HG03097 (cell line): ENCODE measurements around the gene RPL26.
"Not testable (repeated sequence)": the region's sequence is repeated elsewhere in the genome, so short reads cannot be mapped to it uniquely, and the experiment has no call there.

Experiments used
- ATAC-seq: cut with Tn5 transposase; IDR thresholded peaks from one replicate; pipeline ENCODE4 v1.9.1; 2021; ENCODE audit not compliant: unreplicated experiment, low FRiP score

RPL26 gene

GRCh38 chr17:8397636-8398035 is 14.6 kb upstream of the RPL26 start, which contains the start of gene RNF222:
Gene RNF222, minus strand, starts transcription at chr17:8397827. Its CDS starts 4,366 bp downstream, at chr17:8393461.
- ATAC-seq: no peak

GRCh38 chr17:8394497-8394896 is 11.5 kb upstream of the RPL26 start:
- not testable (repeated sequence) for ATAC-seq

GRCh38 chr17:8393470-8394231 is 10.7 kb upstream of the RPL26 start:
- no peak for ATAC-seq

- no peak for ATAC-seq
Measured at GRCh38 chr17:8392674-8393469, 9.9 kb upstream of the RPL26 start.

GRCh38 chr17:8392274-8392673 is 9.3 kb upstream of the RPL26 start:
- no peak for ATAC-seq

GRCh38 chr17:8391711-8392110 is 8.7 kb upstream of the RPL26 start:
- ATAC-seq: no peak

- ATAC-seq: no peak
Measured at GRCh38 chr17:8387914-8388651, 5.1 kb upstream of the RPL26 start.

- ATAC-seq: no peak
Measured at GRCh38 chr17:8386841-8387240, 3.8 kb upstream of the RPL26 start.

- no peak for ATAC-seq
Measured at GRCh38 chr17:8384801-8385378, 1.9 kb upstream of the RPL26 start.

- no peak for ATAC-seq
Measured at GRCh38 chr17:8382880-8383142, 182 bp downstream of the RPL26 start.

GRCh38 chr17:8382052-8382879 is 727 bp downstream of the RPL26 start:
- no peak for ATAC-seq

- no peak for ATAC-seq
Measured at GRCh38 chr17:8380049-8380448, 2.9 kb downstream of the RPL26 start.

GRCh38 chr17:8378117-8378516 is 4.9 kb downstream of the RPL26 start:
- not testable (repeated sequence) for ATAC-seq

- no peak for ATAC-seq
Measured at GRCh38 chr17:8377422-8377821, 5.6 kb downstream of the RPL26 start.

- ATAC-seq: peak; percentile 72
Measured at GRCh38 chr17:8376271-8377067, 6.5 kb downstream of the RPL26 start, which contains the start of gene KRABD2. Gene KRABD2, minus strand, starts transcription at chr17:8376704.

GRCh38 chr17:8375738-8376259 is 7.2 kb downstream of the RPL26 start:
- no peak for ATAC-seq

- not testable (repeated sequence) for ATAC-seq
Measured at GRCh38 chr17:8373856-8374255, 9.1 kb downstream of the RPL26 start.

- ATAC-seq: no peak
Measured at GRCh38 chr17:8372422-8372821, 10.6 kb downstream of the RPL26 start.

- ATAC-seq: no peak
Measured at GRCh38 chr17:8371786-8372185, 11.2 kb downstream of the RPL26 start.
